HG03469 (cell line): ENCODE data around the gene EPHB3.

Source experiments
- ATAC-seq: cut with Tn5 transposase; IDR thresholded peaks from one replicate; pipeline ENCODE4 v1.9.1; 2021; ENCODE audit warnings: mild to moderate bottlenecking, moderate library complexity, moderate number of reproducible peaks; ENCODE audit not compliant: unreplicated experiment

Gene EPHB3

GRCh38 chr3:184543256-184543655 lies 18.3 kb upstream of the EPHB3 start:
- no peak for ATAC-seq

- no peak for ATAC-seq
These were observed 17.6 kb upstream of the EPHB3 start for GRCh38 chr3:184543843-184544512.

- ATAC-seq = no peak
These were observed 17.1 kb upstream of the EPHB3 start for GRCh38 chr3:184544513-184544861.

- ATAC-seq = no peak
These were observed 15.8 kb upstream of the EPHB3 start for GRCh38 chr3:184545769-184546168.

GRCh38 chr3:184546252-184546651 lies 15.3 kb upstream of the EPHB3 start:
- ATAC-seq = no peak

- no peak for ATAC-seq
These were observed 11.6 kb upstream of the EPHB3 start for GRCh38 chr3:184549796-184550577.

GRCh38 chr3:184551103-184551502 lies 10.5 kb upstream of the EPHB3 start:
- no peak for ATAC-seq

GRCh38 chr3:184551614-184552256 lies 9.8 kb upstream of the EPHB3 start:
- no peak for ATAC-seq

GRCh38 chr3:184552296-184552695 lies 9.3 kb upstream of the EPHB3 start:
- ATAC-seq = no peak

- ATAC-seq = no peak
These were observed 8.7 kb upstream of the EPHB3 start for GRCh38 chr3:184552863-184553262.

- no peak for ATAC-seq
These were observed 8.2 kb upstream of the EPHB3 start for GRCh38 chr3:184553385-184553784.

- no peak for ATAC-seq
These were observed 7.1 kb upstream of the EPHB3 start for GRCh38 chr3:184554461-184554860.

GRCh38 chr3:184556582-184557347 lies 4.8 kb upstream of the EPHB3 start:
- ATAC-seq = no peak

GRCh38 chr3:184557348-184557950 lies 4.1 kb upstream of the EPHB3 start:
- ATAC-seq = no peak

- no peak for ATAC-seq
These were observed 2.9 kb upstream of the EPHB3 start for GRCh38 chr3:184558726-184559125.

GRCh38 chr3:184559336-184559735 lies 2.2 kb upstream of the EPHB3 start:
- no peak for ATAC-seq

GRCh38 chr3:184560531-184560930 lies 1.1 kb upstream of the EPHB3 start:
- no peak for ATAC-seq

- no peak for ATAC-seq
These were observed 610 bp downstream of the EPHB3 start for GRCh38 chr3:184561913-184562877.

GRCh38 chr3:184562878-184563560 lies 1.4 kb downstream of the EPHB3 start:
- ATAC-seq = no peak
